Stimulated activated CD4-positive, alpha-beta T cell treated with anti-CD3 and anti-CD28 coated beads, Interleukin-4, amount 100 ng/mL, for 4 hours (primary cell): ENCODE measurements around the gene THUMPD1.
"Not testable (repeated sequence)": the region's sequence is repeated elsewhere in the genome, so short reads cannot be mapped to it uniquely, and the experiment has no call there.

Experiments
- DNase-seq, 2 experiments: peaks; one replicate each; pipeline ENCODE4 v3.0.0-alpha.2; 2020

The THUMPD1 gene

GRCh38 chr16:20741554-20742285 lies at the start of gene THUMPD1:
Gene THUMPD1 (minus strand): TSS chr16:20741818. CDS start chr16:20741739, 79 bp downstream.
- peak; percentile 96 to 98 for DNase-seq

DNA sequence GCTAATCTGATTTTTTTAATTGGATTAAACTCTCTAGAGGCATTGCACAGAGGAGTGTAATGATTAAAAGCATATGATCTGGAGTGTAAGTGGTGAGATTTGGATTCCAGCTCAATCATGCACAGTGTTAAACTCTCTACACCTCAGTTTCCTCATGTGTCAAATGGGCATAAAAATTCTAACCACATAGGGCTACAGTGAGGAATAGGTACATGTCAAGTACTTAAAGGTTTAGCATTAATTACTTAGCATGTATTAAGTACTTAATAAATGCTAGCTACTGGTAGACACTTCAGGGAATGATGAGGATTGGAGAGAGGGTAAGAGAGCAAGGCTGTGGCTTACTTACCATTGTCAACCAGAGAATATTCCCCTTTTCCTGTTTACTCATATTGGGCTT lies 47.5 kb upstream of the THUMPD1 start:
- DNase-seq = no peak

DNA sequence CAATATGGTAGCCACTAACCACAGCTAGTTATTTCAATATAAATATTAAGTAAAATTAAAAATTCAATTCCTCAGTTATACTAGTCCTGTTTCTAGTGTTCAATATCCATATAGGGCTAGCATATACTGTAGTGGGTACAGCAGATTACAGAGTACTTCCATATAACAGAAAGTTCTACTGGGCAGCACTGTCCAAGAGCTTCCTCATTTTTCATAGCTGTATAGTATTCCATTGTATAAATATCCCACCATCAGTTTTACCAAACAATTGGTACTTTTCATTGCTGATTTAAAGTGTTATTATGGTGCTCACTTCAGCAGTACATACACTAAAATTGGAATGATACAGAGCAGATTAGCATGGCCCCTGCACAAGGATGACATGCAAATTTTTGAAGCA lies 42.6 kb upstream of the THUMPD1 start:
- DNase-seq = no peak

- DNase-seq = no peak
Observed at GRCh38 chr16:20782470-20782869, 40.9 kb upstream of the THUMPD1 start.

- no peak for DNase-seq
Observed at GRCh38 chr16:20781697-20782096, 40.1 kb upstream of the THUMPD1 start.

DNA sequence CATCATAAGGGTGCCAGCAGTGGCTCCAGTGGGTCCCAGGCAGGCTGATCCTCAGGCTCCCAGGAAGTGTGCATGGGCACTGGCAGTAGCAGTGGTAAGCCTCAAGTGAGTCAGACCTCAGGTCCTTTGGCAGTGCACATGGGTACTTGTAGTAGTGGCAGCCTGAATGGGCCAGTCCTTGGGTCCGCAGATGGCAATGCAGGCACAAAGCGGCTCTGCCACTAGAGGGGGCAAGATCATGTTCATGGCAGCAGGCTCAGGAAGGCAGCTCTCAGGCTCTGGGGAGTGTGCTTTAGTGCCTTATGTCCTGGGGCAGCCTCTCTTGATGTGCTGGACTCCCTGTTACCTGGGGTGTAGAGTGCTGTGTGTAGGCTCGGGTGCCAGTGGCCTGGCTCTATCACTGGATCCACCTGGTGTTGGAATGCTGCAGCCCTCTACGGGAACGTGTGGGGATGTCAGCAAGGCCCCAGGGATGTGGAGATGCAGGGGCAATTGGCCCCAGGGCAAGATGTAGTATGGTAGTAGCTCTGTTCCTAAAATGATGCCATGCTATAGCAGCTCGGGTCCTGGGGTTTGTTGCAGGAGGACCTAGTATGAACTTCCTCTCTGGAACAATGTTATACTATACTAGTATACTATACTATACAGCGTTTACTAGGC lies 33.2 kb upstream of the THUMPD1 start:
- peak; percentile 32 to 51 for DNase-seq

GRCh38 chr16:20773679-20774078 lies 32.1 kb upstream of the THUMPD1 start:
- no peak for DNase-seq

DNA sequence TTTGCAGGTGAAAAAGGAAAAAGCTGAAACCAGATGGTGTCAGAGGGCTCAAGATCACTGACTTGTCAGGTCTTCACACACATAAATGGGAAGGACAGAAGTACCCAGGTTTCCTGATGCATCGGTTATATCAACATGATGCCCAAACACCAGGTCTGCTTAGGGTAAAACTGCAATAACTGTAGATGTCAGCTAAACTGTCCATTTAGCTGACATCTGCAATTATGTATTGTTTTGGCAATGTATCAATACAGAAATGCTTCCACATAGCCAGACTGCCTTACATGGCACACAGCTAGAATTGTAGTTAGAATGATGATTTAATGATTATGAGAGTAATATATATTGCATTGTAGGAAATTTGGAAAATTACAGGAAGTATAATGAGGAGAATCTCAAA lies 27.2 kb upstream of the THUMPD1 start:
- DNase-seq = no peak

- DNase-seq = no peak
Observed at GRCh38 chr16:20768121-20768520, 26.5 kb upstream of the THUMPD1 start.

GRCh38 chr16:20767577-20767976 lies 26.0 kb upstream of the THUMPD1 start:
- no peak for DNase-seq

DNA sequence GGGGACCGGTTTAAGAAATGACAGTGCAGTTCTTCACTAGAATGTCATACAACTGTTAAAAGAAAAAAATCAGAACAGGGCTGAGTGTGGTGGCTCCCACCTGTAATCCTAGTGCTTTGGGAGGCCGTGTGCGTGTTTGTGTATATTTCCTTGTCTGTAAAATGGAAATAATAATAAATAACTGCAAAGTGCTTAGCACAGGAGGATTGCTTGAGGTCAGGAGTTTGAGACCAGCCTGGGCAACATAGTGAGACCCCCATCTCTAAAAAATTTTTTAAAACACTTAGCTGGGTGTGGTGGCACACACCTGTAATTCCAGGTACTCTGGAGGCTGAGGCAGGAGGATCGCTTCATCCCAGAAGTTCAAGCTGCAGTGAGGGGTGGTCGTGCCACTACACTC lies 24.7 kb upstream of the THUMPD1 start:
- no peak for DNase-seq

- DNase-seq = no peak
Observed at GRCh38 chr16:20765732-20766131, 24.1 kb upstream of the THUMPD1 start.

GRCh38 chr16:20764448-20764847 lies 22.8 kb upstream of the THUMPD1 start:
- not testable (repeated sequence) for DNase-seq

DNA sequence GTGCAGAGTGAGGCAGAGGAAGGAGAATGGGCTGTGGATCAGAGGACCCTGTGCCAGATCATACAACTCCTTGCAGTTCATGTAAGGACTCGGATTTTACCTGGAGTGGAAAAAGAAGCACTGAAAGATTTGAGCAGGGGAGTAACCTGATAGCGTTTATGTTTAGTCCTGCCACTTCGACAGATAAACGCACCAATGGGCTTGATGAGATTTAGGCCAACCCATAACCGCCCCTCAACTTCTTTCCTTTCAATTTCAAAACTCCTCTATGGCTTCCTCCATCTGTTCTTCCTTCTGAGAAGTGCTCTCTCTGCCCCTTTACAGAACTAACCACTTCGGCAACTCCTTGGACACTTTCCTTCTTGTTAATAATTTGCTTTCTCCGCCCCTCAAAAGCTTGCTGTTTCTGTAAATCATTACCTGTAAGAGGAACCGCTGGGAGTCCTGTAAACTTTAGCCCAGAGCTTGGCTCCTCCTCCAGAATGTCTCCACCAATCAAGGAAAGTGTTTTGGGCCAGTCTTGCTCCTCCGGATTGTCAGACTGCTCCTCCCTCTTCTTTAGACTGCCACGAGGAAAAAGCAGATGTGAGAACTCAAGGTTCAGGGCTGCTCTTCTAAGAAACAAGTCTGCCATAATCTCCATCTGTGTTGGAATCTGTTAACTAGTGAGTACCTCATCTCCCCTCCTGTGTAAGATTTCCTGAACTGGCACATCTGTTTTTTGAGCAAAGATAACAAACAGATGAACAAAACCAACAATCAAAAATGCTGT lies 22.0 kb upstream of the THUMPD1 start, which contains the start of gene ACSM3:
Gene ACSM3 (plus strand): TSS at position 554 of the 772 bp plus-strand sequence. CDS start 6,021 bp downstream, outside the sequence.
- DNase-seq = peak; percentile 17 to 68

DNA sequence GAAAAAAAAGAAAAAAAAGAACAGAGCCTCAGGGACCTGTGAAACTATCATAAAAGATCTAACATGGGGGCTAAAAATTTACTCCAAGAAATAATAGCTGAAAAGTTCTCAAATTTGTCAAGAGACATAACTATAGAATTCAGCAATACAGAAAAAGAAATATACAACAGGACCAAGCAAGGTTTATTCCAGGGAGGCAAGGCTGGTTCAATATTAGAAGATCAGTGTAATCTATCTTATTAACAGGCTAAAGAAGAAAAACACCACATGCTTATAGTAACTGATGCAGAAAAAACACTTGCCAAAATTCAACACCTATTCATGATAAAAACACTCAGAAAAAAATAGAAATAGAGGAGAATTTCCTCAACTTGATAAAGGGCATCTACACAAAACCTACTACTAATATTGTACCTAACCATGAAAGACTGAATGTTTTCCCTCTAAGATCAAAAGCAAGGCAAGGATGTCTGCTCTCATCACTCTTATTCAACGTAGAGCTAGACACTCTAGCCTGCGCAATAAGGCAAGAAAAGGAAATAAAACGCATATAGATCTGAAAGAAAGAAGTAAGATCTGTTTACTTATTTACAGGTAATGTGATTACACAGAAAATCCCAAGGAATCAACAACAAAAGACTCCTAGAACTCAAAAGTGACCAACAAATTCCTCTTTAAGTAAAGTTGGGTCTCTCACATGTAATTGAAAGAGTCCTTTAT lies 20.9 kb upstream of the THUMPD1 start:
- DNase-seq = no peak

DNA sequence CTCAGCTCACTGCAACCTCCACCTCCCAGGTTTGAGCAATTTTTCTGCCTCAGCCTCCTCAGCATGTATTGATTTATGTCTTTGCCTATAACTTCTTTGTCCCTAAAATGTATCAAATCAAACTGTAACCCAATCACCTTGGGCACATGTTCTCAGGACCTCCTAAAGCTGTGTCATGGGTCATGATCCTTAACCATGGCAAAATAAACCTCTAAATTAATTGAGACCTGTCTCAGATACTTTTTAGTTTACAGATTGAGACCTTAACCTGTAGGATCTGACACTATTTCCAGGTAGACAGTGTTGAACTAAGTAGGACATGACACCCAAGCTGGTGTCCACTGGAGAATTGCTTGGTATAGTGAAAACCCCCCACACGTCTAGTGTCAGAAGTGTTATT lies 19.6 kb upstream of the THUMPD1 start:
- DNase-seq = no peak

DNA sequence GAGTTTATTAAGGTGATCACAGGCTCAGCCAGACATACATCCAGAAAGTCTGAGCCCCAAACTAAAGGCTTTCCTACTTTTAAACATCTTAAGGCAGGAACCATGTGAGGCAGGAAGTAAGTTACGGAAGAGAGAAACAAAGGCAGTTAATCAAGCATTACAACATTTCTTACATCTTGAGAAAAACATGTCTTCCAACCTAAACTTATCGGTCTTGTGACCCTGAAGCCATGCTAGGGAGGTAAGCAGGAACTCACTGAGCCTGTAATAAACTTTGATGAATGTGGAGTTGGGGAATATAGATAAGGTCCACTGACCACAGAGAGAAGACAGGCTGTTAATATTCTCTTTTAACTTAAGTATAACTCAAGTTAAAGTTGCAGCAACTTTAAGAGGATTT lies 18.7 kb upstream of the THUMPD1 start:
- no peak for DNase-seq

- not testable (repeated sequence) for DNase-seq
Observed at GRCh38 chr16:20755799-20756198, 14.2 kb upstream of the THUMPD1 start.

DNA sequence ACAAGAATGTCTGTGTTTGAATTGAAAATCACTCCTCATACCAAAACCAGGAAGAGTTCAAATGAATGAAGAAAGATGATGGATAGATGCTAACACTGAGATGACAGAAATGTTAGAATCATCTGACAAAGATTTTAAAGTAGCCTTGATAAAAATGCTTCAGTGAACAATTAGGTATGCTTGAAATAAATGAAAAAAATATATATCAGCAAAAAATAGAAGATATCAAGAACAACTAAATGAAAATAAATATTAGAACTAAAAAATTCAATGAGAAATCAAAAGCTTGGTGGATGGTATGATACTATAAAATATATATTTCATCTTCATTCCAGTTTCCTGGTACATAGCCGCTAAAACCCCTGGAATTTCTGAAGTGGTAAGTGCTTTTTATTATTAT lies 13.6 kb upstream of the THUMPD1 start:
- DNase-seq = no peak

DNA sequence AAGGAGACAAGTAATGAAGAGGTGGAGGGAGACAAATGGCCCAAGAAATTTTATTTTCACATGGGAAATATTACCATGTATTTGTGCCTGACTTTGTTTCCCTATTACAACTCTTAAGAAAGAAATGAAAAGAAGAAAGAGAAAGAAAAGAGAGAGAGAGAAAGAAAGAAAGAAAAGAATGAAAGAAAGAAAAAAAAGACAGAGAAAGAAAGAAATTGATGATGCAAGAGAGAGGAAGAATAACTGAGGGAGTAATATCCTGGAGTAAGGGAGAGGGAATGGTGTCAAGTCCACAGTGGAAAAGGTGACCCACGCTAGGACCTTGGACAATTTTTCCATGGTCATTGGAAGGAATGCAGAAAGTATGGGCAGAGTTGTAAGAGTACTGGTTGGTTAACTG lies 12.1 kb upstream of the THUMPD1 start:
- no peak for DNase-seq

DNA sequence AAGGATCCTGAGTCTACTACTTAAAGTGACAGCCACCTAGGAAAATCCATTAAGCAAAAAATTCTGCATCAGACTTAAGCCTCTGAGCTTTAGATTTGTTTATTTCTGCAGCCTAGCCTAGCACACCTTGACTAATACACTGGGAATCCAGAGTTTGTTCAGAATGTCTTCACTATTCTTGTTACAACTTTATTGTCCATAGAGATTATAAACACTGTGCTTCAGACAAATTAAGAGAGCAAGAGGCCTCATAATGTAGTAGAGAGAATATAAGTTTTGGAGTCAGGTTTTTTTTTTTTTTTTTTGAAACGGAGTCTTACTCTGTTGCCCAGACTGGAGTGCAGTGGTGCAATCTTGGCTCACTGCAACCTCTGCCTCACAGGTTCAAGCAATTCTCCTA lies 8.9 kb upstream of the THUMPD1 start:
- no peak for DNase-seq

DNA sequence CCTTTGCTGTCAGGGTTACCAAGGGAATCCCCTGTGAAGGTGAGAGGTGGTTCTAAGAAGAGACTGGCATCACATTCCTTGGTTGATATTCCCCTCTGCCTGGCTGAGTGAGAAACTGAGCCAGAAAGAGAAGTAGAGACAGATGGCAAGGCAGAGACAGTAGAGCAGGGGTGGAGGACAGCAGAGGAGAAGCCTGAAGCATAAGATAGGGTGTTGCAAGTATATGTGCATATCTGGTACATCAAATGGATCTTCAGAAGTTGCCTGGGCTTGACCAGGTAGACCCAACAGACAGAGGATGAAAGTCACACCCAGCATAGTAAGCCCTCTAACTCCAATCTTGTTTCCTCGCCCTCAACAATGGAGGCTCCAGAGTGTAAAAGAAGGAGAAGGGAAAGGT lies 7.9 kb upstream of the THUMPD1 start:
- DNase-seq = no peak
